ENCODE measurements around the gene NKX1-1.

- no peak for TF ChIP-seq POLR2A (IDR thresholded peaks at IDR 0.05)
- TF ChIP-seq, protein P1, sequence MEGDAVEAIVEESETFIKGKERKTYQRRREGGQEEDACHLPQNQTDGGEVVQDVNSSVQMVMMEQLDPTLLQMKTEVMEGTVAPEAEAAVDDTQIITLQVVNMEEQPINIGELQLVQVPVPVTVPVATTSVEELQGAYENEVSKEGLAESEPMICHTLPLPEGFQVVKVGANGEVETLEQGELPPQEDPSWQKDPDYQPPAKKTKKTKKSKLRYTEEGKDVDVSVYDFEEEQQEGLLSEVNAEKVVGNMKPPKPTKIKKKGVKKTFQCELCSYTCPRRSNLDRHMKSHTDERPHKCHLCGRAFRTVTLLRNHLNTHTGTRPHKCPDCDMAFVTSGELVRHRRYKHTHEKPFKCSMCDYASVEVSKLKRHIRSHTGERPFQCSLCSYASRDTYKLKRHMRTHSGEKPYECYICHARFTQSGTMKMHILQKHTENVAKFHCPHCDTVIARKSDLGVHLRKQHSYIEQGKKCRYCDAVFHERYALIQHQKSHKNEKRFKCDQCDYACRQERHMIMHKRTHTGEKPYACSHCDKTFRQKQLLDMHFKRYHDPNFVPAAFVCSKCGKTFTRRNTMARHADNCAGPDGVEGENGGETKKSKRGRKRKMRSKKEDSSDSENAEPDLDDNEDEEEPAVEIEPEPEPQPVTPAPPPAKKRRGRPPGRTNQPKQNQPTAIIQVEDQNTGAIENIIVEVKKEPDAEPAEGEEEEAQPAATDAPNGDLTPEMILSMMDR (IDR thresholded peaks at IDR 0.05): no peak
These were observed 8.8 kb upstream of the NKX1-1 start for GRCh38 chr4:1414831-1415680.
